HL-60 (cell line): Measurements from ENCODE around the gene ZCWPW1.

Source experiments
- CTCF ChIP-seq: IDR thresholded peaks from one replicate; pipeline ENCODE4 v1.5.1; 2011; ENCODE audit warnings: low read length, control low read depth, inconsistent platforms; ENCODE audit not compliant: insufficient read depth
- POLR2AphosphoS5 ChIP-seq: IDR thresholded peaks from 2 replicates; pipeline ENCODE4 v1.6.1; 2012; ENCODE audit warnings: low read depth
- REST ChIP-seq: IDR thresholded peaks from 2 replicates; pipeline ENCODE4 v1.6.1; 2012; ENCODE audit warnings: low read depth; ENCODE audit not compliant: insufficient replicate concordance
- SPI1 ChIP-seq: IDR thresholded peaks from 2 replicates; pipeline ENCODE4 v1.6.1; 2012; ENCODE audit warnings: low read depth, mild to moderate bottlenecking, borderline replicate concordance

DNA sequence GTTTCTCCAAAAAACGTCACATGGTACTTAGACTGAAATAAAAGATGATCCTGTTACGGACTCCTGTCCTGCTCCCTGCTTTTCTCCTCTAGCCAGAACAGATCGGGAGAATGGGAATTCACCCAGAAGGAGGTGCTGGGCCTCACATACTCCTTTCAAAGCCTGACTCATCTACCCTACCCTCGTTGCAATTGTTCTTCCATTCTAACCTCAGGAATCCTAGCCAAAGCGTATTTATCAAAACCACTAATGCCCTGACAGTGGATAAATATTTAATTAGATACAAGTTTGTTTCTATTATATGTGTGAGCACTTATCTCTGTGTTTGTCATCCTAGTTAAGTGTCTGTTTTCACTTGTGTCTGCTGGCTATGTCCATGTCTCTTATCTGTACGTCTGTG is 21.7 kb downstream of the ZCWPW1 start:
- no peak for TF ChIP-seq CTCF
- TF ChIP-seq POLR2AphosphoS5 = no peak
- no peak for TF ChIP-seq REST
- TF ChIP-seq SPI1 = no peak
